Neural cell (in vitro differentiated cells): Measurements from ENCODE around the gene HTRA2. TPM values are rescaled to one million over a fixed set of nuclear protein-coding genes. Genes with fewer than 3 reads are reported as not detected.

ENCODE experiments used
- H2AFZ ChIP-seq: fragments of 200-600, 300-800 bp; sonication (generic), shearing (Covaris generic); 2 replicates; pipeline ENCODE4 v1.6.0; 2014; ENCODE audit warnings: low read depth, mild to moderate bottlenecking, antibody characterized with exemption, low read length, moderate library complexity
- H3F3A ChIP-seq: fragments of 200-600 bp; shearing (Covaris generic); 2 replicates; pipeline ENCODE4 v1.6.1; 2016; ENCODE audit warnings: mild to moderate bottlenecking, moderate library complexity, mixed read lengths, antibody characterized with exemption, low read length; ENCODE audit not compliant: insufficient read depth, poor library complexity, severe bottlenecking
- H3K27ac ChIP-seq: fragments of 200-600, 300-800 bp; sonication (generic), shearing (Covaris generic); 2 replicates; pipeline ENCODE4 v1.5.1; 2014; ENCODE audit warnings: mild to moderate bottlenecking, low read length, moderate library complexity
- H3K27me3 ChIP-seq: fragments of 300-800, 200-600 bp; sonication (generic), shearing (Covaris generic); 2 replicates; pipeline ENCODE4 v1.6.0; 2014; ENCODE audit warnings: mild to moderate bottlenecking, low read depth, low read length, moderate library complexity; ENCODE audit not compliant: insufficient read depth
- H3K36me3 ChIP-seq: fragments of 300-800, 200-600 bp; sonication (generic), shearing (Covaris generic); 2 replicates; pipeline ENCODE4 v1.5.1; 2014; ENCODE audit warnings: mild to moderate bottlenecking, antibody characterized with exemption, low read length, moderate library complexity; ENCODE audit not compliant: insufficient read depth
- H3K4me2 ChIP-seq: fragments of 300-800, 200-600 bp; sonication (generic), shearing (Covaris generic); 2 replicates; pipeline ENCODE4 v1.6.0; 2014; ENCODE audit warnings: mild to moderate bottlenecking, low read length
- H3K4me3 ChIP-seq: fragments of 300-800, 200-600 bp; sonication (generic), shearing (Covaris generic); 2 replicates; pipeline ENCODE4 v1.5.1; 2014; ENCODE audit warnings: mild to moderate bottlenecking, low read length, moderate library complexity
- H3K79me2 ChIP-seq: fragments of 200-600 bp; shearing (Covaris generic); replicated peaks from 2 replicates; pipeline ENCODE4 v1.6.0; 2014; ENCODE audit warnings: mild to moderate bottlenecking, low read length, moderate library complexity; ENCODE audit not compliant: insufficient read depth
- H3K9ac ChIP-seq: fragments of 300-800, 200-600 bp; sonication (generic), shearing (Covaris generic); 2 replicates; pipeline ENCODE4 v1.6.1; 2016; ENCODE audit warnings: mild to moderate bottlenecking, low read length, mixed read lengths
- H3K9me2 ChIP-seq: fragments of 200-600 bp; shearing (Covaris generic); 2 replicates; pipeline ENCODE4 v1.6.1; 2016; ENCODE audit warnings: mild to moderate bottlenecking, low read length, mixed read lengths; ENCODE audit not compliant: insufficient read depth
- H3K9me3 ChIP-seq: fragments of 200-600, 300-800 bp; sonication (generic), shearing (Covaris generic); 2 replicates; pipeline ENCODE4 v1.6.1; 2016; ENCODE audit warnings: mild to moderate bottlenecking, mixed run types, low read length, moderate library complexity, mixed read lengths
- H4K20me1 ChIP-seq: fragments of 200-600 bp; shearing (Covaris generic); 2 replicates; pipeline ENCODE4 v1.6.1; 2016; ENCODE audit warnings: mild to moderate bottlenecking, mixed run types; ENCODE audit not compliant: insufficient read depth
- EP300 ChIP-seq: fragments of 450-650 bp; conservative IDR thresholded peaks from 2 replicates; pipeline ENCODE4 v1.6.1; 2014; ENCODE audit warnings: antibody characterized with exemption, mild to moderate bottlenecking, moderate library complexity; ENCODE audit not compliant: poor library complexity, severe bottlenecking
- EZH2 ChIP-seq: fragments of 200-600, 300-800 bp; shearing (Covaris generic), sonication (generic); IDR thresholded peaks from 2 replicates; pipeline ENCODE4 v1.6.1; 2014; ENCODE audit warnings: antibody characterized with exemption, low read length, borderline replicate concordance, mild to moderate bottlenecking; ENCODE audit not compliant: insufficient read depth, poor library complexity, severe bottlenecking
- MXI1 ChIP-seq: fragments of 450-650 bp; conservative IDR thresholded peaks from 2 replicates; pipeline ENCODE4 v1.6.1; 2014; ENCODE audit warnings: antibody characterized with exemption, mild to moderate bottlenecking; ENCODE audit not compliant: poor library complexity, severe bottlenecking
- POLR2AphosphoS5 ChIP-seq: IDR thresholded peaks from 2 replicates; pipeline ENCODE4 v1.6.1; 2012
- RAD21 ChIP-seq: fragments of 450-650 bp; conservative IDR thresholded peaks from 2 replicates; pipeline ENCODE4 v1.6.1; 2014; ENCODE audit warnings: antibody characterized with exemption, mild to moderate bottlenecking, moderate library complexity
- REST ChIP-seq: IDR thresholded peaks from 2 replicates; pipeline ENCODE4 v1.6.1; 2012; ENCODE audit warnings: borderline replicate concordance
- SMC3 ChIP-seq: fragments of 450-650 bp; conservative IDR thresholded peaks from 2 replicates; pipeline ENCODE4 v1.6.1; 2014; ENCODE audit warnings: antibody characterized with exemption, mild to moderate bottlenecking, moderate library complexity; ENCODE audit not compliant: poor library complexity
- TAF1 ChIP-seq: IDR thresholded peaks from 2 replicates; pipeline ENCODE4 v1.6.1; 2012; ENCODE audit warnings: low read depth
- polyA plus RNA-seq: library from polyadenylated mRNA; depleted of rRNA; stranded (reverse); fragments of >200 nt; gene quantifications from 2 replicates; pipeline ENCODE4 v1.2.3, GENCODE V29; 2014
- TF ChIP-seq, protein P1 (sequence below): fragments of 450-650 bp; IDR thresholded peaks from 2 replicates; pipeline ENCODE4 v1.5.1; 2014; ENCODE audit warnings: antibody characterized with exemption, mild to moderate bottlenecking, moderate library complexity; ENCODE audit not compliant: poor library complexity, severe bottlenecking

Gene HTRA2
- polyA plus RNA-seq, 1 donor from 2014 or later: 126 TPM

DNA sequence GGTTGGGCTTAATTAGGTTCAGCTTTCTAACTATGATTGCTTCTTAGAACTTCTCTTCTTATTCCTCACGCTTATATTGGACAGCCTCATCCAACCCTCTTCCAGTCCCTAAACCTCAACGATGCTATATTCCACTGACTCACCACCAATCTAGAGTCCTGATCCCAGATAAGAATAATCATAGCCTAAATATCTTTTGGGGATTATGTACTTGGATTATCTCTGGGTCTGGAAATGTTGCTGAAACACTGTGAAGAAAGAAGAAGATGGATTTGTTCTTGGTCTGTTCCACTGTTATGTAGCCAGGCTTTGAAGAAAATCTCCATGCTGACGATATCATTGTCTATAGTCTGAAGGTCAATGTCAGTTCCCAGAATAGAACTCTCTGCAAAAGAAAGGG lies 51.7 kb downstream of the HTRA2 start:
- Histone ChIP-seq H3K4me2 (no peak overlapping the region), H3F3A (no peaks in the 10 kb centered on the region), H3K36me3 (no peaks in the 10 kb centered on the region), H3K9me2 (no peaks in the 10 kb centered on the region), H3K79me2 (no peaks in the 10 kb centered on the region), H3K9ac (no peak overlapping the region), H3K9me3 (no peaks in the 10 kb centered on the region), H3K4me3 (no peak overlapping the region), H4K20me1 (no peaks in the 10 kb centered on the region), H2AFZ (no peak overlapping the region), H3K27me3 (no peaks in the 10 kb centered on the region), H3K27ac (no peak overlapping the region)
- no peak for TF ChIP-seq MXI1
- no peak for TF ChIP-seq TAF1
- no peak for TF ChIP-seq RAD21
- TF ChIP-seq EP300: no peak
- no peak for TF ChIP-seq EZH2
- no peak for TF ChIP-seq SMC3
- TF ChIP-seq, protein P1, sequence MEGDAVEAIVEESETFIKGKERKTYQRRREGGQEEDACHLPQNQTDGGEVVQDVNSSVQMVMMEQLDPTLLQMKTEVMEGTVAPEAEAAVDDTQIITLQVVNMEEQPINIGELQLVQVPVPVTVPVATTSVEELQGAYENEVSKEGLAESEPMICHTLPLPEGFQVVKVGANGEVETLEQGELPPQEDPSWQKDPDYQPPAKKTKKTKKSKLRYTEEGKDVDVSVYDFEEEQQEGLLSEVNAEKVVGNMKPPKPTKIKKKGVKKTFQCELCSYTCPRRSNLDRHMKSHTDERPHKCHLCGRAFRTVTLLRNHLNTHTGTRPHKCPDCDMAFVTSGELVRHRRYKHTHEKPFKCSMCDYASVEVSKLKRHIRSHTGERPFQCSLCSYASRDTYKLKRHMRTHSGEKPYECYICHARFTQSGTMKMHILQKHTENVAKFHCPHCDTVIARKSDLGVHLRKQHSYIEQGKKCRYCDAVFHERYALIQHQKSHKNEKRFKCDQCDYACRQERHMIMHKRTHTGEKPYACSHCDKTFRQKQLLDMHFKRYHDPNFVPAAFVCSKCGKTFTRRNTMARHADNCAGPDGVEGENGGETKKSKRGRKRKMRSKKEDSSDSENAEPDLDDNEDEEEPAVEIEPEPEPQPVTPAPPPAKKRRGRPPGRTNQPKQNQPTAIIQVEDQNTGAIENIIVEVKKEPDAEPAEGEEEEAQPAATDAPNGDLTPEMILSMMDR: no peak
- TF ChIP-seq REST: no peak
- no peak for TF ChIP-seq POLR2AphosphoS5

DNA sequence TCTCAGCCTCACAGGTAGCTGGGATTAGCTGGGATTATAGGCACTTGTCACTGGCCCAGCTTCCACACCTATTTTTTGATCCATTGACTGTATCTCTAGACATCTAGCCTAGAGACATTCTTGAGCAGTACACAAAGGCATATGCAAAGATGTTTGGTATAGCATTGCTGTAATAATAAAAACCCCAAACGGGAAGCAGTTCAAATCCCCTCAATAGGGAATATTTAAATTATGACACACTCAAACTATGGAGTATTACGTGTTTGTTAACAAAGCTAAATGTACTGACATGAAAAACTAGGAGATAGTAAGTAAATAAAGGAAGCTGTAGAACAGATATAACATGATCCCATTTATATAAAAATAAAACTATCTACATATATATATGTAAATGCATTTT lies 52.5 kb downstream of the HTRA2 start:
- Histone ChIP-seq H3K27me3 (no peaks in the 10 kb centered on the region), H3F3A (no peaks in the 10 kb centered on the region), H2AFZ (no peak overlapping the region), H3K9ac (no peak overlapping the region), H3K4me3 (no peak overlapping the region), H3K36me3 (no peaks in the 10 kb centered on the region), H3K4me2 (no peak overlapping the region), H3K79me2 (no peaks in the 10 kb centered on the region), H3K27ac (no peak overlapping the region), H3K9me2 (no peaks in the 10 kb centered on the region), H3K9me3 (no peaks in the 10 kb centered on the region), H4K20me1 (no peaks in the 10 kb centered on the region)
- TF ChIP-seq REST: no peak
- no peak for TF ChIP-seq SMC3
- TF ChIP-seq, protein P1: no peak
- no peak for TF ChIP-seq POLR2AphosphoS5
